GM19025 (cell line): Measurements from ENCODE around the gene SIGLEC10.

ENCODE experiments used
- ATAC-seq: cut with Tn5 transposase; IDR thresholded peaks from one replicate; pipeline ENCODE4 v1.9.1; 2021; ENCODE audit warnings: mild to moderate bottlenecking, low read depth, moderate library complexity; ENCODE audit not compliant: unreplicated experiment

SIGLEC10 gene

GRCh38 chr19:51396175-51396574 lies 21.3 kb downstream of the SIGLEC10 start:
- no peak for ATAC-seq

DNA sequence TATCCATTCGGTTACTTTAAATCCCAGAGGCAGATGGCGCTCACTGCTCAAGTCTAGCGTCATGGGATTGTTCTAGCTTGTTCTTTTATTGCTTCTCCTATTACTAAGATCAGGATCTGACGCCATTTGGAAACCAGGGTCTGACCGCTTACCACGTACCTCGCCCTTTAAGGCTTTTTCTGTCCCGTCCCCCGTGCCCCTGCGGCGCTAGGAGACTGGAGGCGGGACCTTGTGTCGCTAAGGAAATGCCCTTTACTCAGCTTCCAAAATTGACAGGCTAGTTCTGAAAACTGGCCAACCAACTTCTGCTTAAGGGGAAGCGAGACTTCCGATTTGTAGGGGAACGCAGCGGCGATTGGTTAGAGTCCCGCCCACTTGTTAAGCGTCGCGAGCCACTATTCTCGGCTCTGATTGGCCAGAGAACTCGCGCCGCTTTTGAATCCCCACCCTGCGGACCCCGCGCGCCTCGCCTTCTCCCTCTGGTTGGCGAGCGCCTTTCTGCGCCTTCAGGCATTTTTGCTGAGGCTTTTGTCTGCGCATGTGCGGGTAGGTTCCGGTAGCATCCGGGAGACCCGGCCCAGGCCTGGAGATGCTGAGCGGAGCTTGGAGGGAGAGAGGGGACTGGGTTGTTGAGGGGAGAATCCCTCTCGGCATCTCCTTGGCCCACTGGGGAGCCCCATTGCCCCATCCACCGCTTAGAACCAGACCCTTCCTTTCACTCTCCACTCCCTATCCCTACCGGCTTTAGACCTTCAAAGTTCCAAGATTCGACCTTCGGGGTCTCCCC lies 23.2 kb downstream of the SIGLEC10 start:
- ATAC-seq = peak; percentile 88

GRCh38 chr19:51392701-51393100 lies 24.7 kb downstream of the SIGLEC10 start:
- no peak for ATAC-seq

DNA sequence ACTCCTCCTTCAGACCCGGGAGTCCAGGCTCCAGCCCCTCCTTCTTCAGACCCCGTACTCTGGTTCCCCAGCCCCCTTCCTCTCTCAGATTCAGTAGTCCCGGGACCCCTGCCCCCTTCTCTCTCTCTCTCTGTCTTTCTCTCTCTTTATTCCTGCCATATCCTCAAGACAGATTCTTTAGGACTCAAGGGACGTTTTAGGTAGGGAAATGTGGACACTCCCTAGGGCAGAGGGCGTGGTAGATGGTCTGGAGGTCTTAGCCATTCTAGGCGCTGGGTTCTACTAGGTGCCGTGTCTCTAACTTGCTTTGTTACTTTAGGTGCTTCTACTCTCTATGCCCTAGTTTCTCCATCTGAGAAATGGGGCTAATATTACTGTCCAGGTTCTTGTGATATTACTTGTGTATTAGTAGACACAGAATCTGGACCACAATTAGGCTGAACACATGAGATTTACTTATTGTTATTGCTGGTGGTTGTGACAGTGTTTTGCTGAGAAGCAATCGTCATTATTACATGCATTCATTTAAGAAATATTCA lies 26.3 kb downstream of the SIGLEC10 start:
- no peak for ATAC-seq

DNA sequence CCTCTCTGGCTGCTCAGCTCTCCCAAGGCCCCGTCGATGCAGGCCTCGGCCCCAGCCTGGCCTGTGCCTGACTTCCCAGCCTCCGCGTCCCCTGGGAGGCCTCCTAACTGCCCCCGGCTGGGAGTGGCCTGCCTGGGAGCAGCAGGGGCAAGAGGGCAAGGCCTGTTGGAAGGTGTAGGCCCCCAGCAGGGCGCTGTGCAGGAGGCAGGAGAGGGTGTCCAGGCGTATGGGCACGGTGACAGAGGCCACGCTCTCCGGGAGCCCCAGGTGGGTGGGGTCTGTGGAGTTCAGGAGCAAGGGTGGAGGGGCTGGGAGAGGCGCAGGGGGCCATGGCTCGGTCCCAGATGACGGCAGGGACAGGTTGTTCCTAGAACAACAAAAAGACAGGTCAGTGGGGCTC lies 28.3 kb downstream of the SIGLEC10 start:
- ATAC-seq = no peak

DNA sequence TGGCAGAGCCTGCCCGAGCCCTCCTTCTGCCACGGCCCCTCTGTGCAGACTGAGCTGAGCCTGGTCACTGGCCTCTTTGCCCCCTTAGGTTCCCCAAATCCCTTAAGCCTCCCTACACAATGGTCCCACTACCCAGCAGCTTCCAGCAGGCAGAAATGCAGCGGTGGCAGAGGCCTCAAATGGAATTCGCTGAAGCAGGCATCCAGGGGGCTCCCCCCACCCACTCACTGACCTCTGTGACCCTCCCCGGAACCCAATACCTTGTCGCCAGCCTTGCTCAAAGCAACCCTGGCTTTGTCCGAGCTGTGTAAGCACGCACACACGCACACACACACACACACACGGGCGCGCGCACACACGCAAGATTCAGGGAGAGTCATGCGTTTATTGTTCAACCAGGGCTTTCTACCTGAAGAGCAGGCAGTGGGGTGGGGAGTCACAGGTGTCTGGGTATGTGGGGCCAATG lies 29.5 kb downstream of the SIGLEC10 start, which contains the start of gene LIM2:
LIM2 (minus strand) TSS at position 51 of the 466 bp plus-strand sequence. CDS start 531 bp downstream, outside the sequence.
- ATAC-seq = no peak

DNA sequence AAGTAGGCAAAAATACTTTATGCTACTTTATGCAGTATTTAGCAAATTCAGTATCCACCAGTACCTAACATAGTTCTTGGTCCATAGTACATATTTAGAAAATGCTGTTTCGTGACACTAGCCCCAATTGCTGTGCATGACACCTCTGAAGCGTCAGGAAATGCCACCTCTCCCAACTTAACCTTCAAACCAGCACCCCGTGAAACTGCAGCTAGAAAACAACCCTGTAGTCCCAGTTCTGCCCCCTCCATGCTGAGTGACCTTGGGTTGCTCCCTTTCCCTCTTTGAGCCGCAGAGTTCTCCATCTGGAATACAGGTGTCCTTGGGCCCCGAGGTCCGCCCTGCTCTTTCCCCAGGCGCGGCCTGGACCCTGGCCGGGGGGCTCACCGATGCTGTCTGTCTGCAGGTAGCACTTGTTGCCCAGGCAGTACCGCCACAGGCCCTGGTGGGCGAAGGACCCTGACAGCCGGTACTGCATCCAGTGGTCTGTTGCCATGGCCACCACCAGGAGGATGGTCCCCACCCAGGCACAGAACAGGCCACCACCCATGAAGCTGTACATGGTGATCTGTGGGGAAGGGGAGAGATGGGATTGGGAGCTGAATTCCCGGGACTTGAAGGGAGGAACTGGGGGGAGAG lies 30.4 kb downstream of the SIGLEC10 start:
- no peak for ATAC-seq

- ATAC-seq = no peak
These were observed 35.4 kb downstream of the SIGLEC10 start for GRCh38 chr19:51382004-51382403.

DNA sequence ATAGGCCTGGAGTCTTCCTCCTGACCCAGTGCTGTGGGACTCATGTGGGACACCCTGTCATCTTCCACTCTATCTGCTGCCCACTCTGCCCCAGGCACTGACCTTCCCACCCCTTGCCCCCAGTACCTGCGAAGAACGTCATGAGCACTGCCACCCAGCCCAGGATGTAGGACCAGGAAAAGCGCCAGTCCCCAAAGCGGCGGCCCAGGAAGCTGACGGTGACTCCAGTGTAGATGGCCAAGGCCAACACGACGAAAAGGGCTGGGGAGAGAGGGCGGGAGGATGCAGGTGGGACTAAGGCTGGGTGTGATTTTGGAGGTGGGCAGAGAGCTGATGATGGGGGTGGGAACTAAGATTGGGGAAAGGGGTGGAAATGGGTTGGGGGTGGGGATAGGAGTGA lies 37.1 kb downstream of the SIGLEC10 start:
- ATAC-seq = no peak

- no peak for ATAC-seq
These were observed 40.0 kb downstream of the SIGLEC10 start for GRCh38 chr19:51377422-51377821.

GRCh38 chr19:51375504-51376221 lies 41.8 kb downstream of the SIGLEC10 start:
- ATAC-seq = no peak

- ATAC-seq = no peak
These were observed 44.6 kb downstream of the SIGLEC10 start, which contains the start of gene NKG7 for GRCh38 chr19:51372649-51373504. Gene NKG7 (minus strand): TSS chr19:51372654. CDS start chr19:51372535, 119 bp downstream.

DNA sequence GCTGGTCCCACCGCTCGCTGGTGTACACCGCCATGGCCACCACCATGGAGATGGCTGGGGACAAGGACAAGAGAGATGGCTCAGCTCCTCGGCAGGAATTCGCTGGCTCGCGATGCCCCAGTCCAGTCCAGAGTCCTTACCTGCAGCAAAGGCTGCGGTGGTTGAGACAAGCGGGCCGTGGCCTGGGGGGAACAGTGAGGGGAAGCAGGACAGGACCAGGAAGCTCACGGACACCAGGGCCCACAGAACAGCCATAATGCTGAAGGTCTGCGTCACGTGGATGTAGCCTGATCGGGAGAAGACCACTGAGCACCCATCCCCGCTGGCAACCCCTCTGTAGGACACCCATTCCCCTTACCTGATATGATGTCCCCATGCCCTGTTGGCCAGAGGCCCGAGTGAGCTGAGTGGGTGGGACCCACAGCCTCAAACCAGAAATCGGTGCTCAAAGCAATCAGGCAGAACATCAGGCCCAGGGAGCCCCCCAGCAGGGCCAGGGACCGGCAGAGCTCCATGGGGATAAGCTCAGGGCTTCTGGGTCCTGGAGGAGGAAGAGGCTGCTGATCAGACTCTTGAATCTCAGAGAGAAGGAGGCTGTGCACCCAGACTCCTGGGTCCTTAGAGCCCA lies 45.3 kb downstream of the SIGLEC10 start:
- no peak for ATAC-seq

DNA sequence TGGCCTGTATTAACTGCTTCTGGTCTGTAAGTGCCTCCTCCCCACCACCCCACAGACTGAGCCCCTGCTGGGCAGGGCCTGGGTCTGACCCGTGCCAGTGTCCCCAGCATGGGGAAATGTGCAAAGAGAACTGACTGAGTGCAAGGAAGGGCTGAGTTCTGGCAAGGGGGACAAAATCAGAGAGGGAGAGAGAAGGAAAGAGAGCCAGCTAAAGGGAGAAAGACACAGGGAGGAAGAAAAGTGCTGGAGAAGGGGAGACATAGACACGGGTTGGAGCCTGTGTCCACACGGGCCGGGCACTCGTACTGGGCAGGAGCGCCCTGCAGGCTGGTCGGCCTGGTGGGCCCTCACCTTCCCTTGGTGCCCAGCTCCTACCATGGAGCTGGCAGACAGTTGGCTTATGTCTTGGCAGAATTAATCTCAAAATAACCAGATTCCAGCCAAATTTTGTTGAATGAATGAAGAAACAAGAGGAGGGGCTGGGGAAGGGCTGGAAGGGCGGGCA lies 46.2 kb downstream of the SIGLEC10 start:
- ATAC-seq = no peak

GRCh38 chr19:51370230-51370629 lies 47.2 kb downstream of the SIGLEC10 start:
- no peak for ATAC-seq

DNA sequence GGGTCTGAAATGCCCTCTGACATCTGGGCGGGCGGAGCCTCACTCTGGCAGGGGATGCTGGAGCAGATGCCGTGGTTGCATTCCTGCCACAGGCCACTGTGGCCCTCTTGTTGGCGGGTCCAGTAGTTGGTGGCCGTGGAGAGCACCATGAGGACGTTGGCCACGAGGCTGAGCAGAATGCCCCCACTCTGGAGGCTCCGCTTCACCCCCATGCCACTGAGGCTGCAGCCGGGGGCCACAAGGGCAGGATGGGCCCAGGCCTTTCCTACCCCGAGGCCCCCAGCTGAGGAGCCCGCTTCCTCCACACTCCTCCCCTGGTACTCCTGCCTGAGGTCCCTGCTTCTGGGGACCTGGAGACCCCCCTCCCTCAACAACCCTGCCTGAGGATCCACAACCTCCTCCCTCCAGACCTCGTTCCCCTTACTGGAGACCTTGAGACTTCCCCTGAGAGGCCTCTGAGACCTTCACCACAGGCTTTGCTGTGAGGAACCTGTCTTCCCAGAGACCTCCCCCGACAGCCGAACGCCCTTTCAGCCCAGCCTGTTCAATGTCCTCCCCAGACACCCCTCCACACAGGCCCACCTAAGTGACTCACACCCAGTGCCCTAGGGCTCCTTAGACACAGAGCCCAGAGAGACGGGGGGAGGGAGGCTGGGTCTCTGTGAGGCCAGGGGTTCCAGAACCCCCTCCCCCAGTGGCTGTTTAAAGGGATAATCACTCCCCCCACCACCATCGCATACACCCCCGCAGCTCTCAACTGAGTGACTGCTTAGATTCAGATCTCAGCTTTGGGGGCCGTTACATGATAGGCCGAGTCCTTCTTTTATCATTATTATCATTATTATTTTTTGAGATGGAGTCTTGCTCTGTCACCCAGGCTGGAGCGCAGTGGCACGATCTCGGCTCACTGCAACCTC lies 48.8 kb downstream of the SIGLEC10 start, which contains the start of gene CLDND2:
CLDND2 (minus strand) TSS at position 638 of the 917 bp plus-strand sequence; CDS start at position 212, 426 bp downstream.
- ATAC-seq = no peak

GRCh38 chr19:51367565-51368365 lies 49.7 kb downstream of the SIGLEC10 start:
- ATAC-seq = peak; percentile 78
